ENCODE measurements around the gene OMA1.

The OMA1 gene

DNA sequence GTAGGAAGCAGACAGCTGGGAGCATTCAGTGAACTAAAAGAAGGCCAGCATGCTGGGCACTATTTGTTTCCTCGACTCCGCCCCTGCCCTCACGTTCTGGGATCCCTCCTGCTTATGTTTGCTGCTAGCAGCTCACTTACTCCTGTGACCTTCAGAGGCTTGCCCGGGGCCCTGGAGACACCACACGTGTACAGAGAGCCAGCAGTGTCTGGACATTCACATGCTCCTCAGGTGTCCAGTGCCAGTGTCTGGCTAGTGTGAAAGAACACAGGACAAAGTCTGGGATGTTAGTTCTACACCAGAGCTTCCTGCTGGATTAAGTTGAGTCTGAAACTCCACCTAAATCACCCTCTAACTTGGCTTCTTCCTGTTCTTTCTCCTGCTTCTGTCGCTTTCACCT lies 108.1 kb downstream of the OMA1 start:
- Histone ChIP-seq H2AFZ (ENCODE audit: low read depth, low read length) (no peak overlapping the region), H3K4me1 (ENCODE audit: insufficient read depth, low read length) (peaks cover under 1% of the 10 kb centered on the region), H3K27me3 (ENCODE audit: insufficient read depth, low read length) (no peaks in the 10 kb centered on the region), H3K9me3 (ENCODE audit: low read length) (no peaks in the 10 kb centered on the region), H3K4me3 (ENCODE audit: low read length) (no peak overlapping the region), H3K36me3 (ENCODE audit: insufficient read depth, low read length) (no peaks in the 10 kb centered on the region)

DNA sequence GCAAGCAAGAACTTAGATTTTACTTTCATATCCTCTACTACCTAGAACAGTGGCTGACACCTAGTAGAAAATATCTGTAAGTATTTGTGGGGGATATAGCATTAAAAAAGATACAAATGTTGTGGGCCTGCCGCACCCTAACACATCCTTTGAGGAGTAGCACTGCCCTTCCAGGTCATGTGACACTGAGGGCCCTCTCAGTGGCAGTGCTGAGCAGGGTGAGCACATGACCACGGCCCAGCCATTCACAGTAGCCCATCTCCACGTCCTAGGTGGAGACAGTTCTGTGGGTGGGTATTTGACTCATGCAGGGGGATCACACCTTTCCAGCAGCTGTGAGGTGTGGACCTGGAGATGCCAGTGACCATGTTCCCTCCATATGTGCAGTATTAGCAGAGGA lies 108.9 kb downstream of the OMA1 start:
- H3K9me3 ChIP-seq (ENCODE audit: low read length) = no peaks in the 10 kb centered on the region
- no peaks in the 10 kb centered on the region for H3K36me3 ChIP-seq (ENCODE audit: insufficient read depth, low read length)
- H3K4me3 ChIP-seq (ENCODE audit: low read length) = no peak overlapping the region
- H2AFZ ChIP-seq (ENCODE audit: low read depth, low read length) = no peak overlapping the region
- H3K27me3 ChIP-seq (ENCODE audit: insufficient read depth, low read length) = no peaks in the 10 kb centered on the region
- H3K4me1 ChIP-seq (ENCODE audit: insufficient read depth, low read length) = peaks cover 9% of the 10 kb centered on the region

DNA sequence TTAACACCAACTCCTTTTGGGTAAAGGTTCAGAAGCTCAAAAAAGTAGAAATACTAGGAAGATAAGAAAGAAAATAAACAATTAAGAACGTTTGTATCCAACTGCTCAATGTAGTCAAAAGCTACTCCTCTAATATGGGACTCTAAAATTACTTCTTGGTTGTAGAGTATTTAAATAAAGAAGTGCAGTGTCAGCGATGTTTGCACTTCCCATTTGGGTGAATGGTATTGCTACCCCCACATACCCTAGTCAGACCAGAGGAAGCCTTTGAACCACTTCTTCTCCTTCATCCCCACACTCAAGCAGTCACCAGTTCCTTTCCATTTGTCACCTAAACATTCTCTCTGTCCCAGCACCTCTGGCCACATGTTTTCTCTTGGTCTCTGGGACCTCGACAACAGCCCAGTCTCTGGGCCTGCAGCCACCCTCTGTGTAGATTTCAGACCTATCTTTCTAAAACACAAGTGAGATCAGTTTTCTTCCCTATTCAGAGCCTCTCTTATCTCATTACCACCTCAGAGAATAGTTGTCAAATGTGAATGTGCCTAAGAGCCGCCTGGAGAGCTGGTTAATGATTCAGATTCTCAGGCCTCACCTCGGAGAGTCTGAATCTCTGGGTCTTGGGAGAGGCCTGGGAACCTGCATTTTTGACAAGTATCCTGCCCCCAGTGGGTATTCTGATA lies 109.8 kb downstream of the OMA1 start:
- H3K36me3 ChIP-seq (ENCODE audit: insufficient read depth, low read length) = no peaks in the 10 kb centered on the region
- no peak overlapping the region for H3K4me3 ChIP-seq (ENCODE audit: low read length)
- no peaks in the 10 kb centered on the region for H3K9me3 ChIP-seq (ENCODE audit: low read length)
- no peak overlapping the region for H2AFZ ChIP-seq (ENCODE audit: low read depth, low read length)
- no peaks in the 10 kb centered on the region for H3K27me3 ChIP-seq (ENCODE audit: insufficient read depth, low read length)
- peaks cover 13% of the 10 kb centered on the region for H3K4me1 ChIP-seq (ENCODE audit: insufficient read depth, low read length)

DNA sequence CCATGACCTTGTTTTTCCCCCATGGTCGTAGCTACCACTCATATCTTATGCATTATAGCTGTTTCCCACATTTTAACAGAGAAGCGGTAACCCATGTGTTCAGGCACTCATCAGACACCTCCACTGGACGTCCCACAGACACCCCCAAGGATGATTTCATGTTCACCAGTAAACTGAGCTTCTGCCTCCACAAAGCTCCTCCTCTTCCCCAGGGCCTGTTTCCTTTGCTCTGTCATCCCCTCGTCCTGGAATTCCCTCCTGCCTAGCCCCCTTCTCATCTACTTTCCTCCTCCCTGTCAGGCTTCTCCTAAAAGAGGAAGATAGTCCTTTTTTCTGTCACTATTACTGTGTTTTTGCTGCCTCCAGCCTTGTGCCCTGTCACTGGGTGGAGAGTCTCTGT lies 111.2 kb downstream of the OMA1 start:
- H3K36me3 ChIP-seq (ENCODE audit: insufficient read depth, low read length) = no peaks in the 10 kb centered on the region
- no peak overlapping the region for H2AFZ ChIP-seq (ENCODE audit: low read depth, low read length)
- H3K4me3 ChIP-seq (ENCODE audit: low read length) = no peak overlapping the region
- no peaks in the 10 kb centered on the region for H3K27me3 ChIP-seq (ENCODE audit: insufficient read depth, low read length)
- H3K9me3 ChIP-seq (ENCODE audit: low read length) = no peaks in the 10 kb centered on the region
- peaks cover 13% of the 10 kb centered on the region for H3K4me1 ChIP-seq (ENCODE audit: insufficient read depth, low read length)

DNA sequence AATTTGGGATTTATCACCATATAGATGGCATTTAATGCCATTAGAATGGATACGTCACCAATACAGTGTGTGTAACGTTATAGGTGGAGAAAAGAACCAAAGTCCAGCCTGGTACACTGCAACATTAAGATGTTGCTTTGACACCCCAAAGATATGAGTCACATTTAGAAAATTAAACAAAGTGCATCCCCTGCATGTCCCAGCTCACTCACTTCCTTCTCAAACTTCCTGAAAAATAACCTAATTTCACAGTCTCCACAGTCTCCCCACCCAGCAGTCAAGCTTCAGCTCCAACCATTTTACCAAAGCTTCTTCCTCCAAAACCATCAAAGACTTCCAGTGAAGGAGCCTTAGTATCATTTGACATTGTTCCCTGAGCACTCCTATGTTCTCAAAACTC lies 111.9 kb downstream of the OMA1 start:
- H2AFZ ChIP-seq (ENCODE audit: low read depth, low read length) = no peak overlapping the region
- H3K36me3 ChIP-seq (ENCODE audit: insufficient read depth, low read length) = no peaks in the 10 kb centered on the region
- H3K9me3 ChIP-seq (ENCODE audit: low read length) = no peaks in the 10 kb centered on the region
- no peaks in the 10 kb centered on the region for H3K27me3 ChIP-seq (ENCODE audit: insufficient read depth, low read length)
- H3K4me1 ChIP-seq (ENCODE audit: insufficient read depth, low read length) = peaks cover 13% of the 10 kb centered on the region
- no peak overlapping the region for H3K4me3 ChIP-seq (ENCODE audit: low read length)

DNA sequence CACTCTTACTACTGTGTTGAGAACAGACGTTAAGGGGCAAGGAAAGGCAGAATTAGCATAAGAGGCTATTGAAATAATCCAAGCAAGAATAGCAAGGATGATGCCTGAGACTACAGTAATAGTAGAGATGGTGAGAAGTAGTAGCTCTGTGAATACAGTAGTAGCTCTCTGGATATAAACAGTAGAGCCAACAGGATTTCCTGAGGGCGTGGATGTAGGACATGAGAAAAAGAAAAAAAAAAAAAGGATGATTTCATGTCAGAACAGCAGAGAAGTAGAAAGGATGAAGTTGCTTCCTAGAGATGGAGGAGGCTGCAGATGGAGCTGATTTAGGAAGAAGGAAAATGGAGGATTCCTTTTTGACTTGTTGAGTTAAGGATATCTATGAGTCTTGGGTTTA lies 112.3 kb downstream of the OMA1 start:
- Histone ChIP-seq H3K4me3 (ENCODE audit: low read length) (no peak overlapping the region), H3K36me3 (ENCODE audit: insufficient read depth, low read length) (no peaks in the 10 kb centered on the region), H2AFZ (ENCODE audit: low read depth, low read length) (no peak overlapping the region), H3K27me3 (ENCODE audit: insufficient read depth, low read length) (no peaks in the 10 kb centered on the region), H3K9me3 (ENCODE audit: low read length) (peaks cover 4% of the 10 kb centered on the region), H3K4me1 (ENCODE audit: insufficient read depth, low read length) (peaks cover 13% of the 10 kb centered on the region)

DNA sequence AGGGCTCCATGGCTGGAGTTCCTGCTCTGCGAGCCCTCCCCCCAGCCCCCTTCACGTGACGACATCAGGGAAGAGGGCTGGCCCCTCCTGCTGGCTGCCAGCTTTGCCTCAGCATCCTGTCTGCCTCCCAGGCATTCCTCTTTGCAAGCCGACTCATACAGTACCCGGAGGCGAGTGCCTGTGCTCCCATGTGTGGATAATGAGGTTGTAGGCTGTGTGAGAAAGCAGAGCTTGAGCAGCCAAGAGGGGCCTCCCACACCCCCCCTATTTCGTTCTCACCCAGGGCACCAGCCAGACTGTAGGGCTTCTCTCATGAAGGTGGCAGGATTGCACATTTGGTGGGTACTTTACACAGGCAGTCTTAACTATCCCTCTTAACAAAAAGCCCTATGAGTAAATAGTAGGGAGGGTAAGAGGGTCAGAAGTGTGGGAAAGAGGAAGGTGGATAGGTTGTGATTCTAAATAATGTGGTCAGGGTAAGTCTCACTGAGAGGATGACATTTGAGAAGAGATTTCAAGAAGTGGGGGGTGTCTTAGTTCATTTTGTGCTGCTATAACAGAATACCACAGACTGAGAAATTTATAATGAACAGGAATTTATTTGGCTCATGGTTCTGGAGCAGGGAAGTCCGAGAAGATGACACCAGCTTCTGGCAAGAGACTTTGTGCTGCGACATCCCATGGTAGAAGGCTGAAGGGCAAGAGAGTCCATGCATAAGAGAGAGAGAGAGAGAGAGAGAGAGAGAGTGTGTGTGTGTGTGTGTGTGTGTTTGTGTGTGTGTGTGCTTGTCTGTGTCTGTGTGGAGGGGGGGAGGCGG lies 113.5 kb downstream of the OMA1 start:
- Histone ChIP-seq H3K36me3 (ENCODE audit: insufficient read depth, low read length) (no peaks in the 10 kb centered on the region), H3K4me1 (ENCODE audit: insufficient read depth, low read length) (peaks cover 13% of the 10 kb centered on the region), H2AFZ (ENCODE audit: low read depth, low read length) (peak overlapping the region; percentile 41), H3K27me3 (ENCODE audit: insufficient read depth, low read length) (no peaks in the 10 kb centered on the region), H3K4me3 (ENCODE audit: low read length) (no peak overlapping the region), H3K9me3 (ENCODE audit: low read length) (peaks cover 4% of the 10 kb centered on the region)

DNA sequence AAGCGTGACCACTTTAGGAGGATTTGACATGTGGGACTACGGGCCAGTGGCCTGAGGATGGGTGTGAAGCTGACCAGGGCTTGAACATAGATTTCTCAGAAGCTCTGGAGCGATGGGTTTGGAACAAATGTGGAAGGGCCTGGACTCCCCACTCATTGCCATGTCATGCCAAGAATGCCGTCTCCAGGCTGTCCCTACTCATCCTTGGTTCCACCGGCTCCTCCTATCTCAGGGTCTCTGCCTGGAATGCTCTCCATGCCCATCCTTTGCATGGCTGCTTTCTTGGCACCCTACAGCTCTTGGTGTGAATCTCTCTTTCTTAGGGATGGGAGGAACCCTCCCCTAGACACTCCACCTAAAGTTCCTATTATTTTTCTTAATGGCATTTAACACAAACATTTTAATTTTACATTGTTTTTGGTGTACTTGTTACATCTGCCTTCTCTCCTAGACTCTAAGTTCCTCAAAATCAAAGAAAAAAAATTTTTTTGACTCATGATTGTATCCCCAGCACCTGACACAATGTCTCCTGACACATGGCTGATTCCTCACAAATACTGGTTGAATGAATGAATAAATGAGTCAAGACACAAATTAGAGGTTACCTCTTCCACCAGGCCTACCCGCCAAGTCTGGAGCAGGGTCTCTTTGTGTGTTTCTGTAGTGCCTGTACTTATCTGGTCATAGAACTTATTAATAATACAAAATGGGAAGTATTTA lies 114.5 kb downstream of the OMA1 start:
- peaks cover 4% of the 10 kb centered on the region for H3K9me3 ChIP-seq (ENCODE audit: low read length)
- H2AFZ ChIP-seq (ENCODE audit: low read depth, low read length) = peak overlapping the region; percentile 41
- no peaks in the 10 kb centered on the region for H3K27me3 ChIP-seq (ENCODE audit: insufficient read depth, low read length)
- H3K4me3 ChIP-seq (ENCODE audit: low read length) = no peak overlapping the region
- peaks cover 13% of the 10 kb centered on the region for H3K4me1 ChIP-seq (ENCODE audit: insufficient read depth, low read length)
- H3K36me3 ChIP-seq (ENCODE audit: insufficient read depth, low read length) = no peaks in the 10 kb centered on the region
